ENCODE results near the gene PDE12. TPM values are rescaled to one million over a fixed set of nuclear protein-coding genes. Genes with fewer than 3 reads are reported as not detected.

Gene PDE12
- total RNA-seq: 10 to 100 TPM; 19.4 to 42.3 (median 28.5) TPM
- 10 to 100 TPM in 1 of 3 donors, 1 to 10 TPM in 2; 3.0 to 25.1 (median 3.4) TPM for polyA plus RNA-seq
- long read RNA-seq, donor 1, full-length matches to known transcripts: 4 of 290 reads
- long read RNA-seq, donor 1, partial matches to known transcripts: 286 of 290 reads
- long read RNA-seq, donor 1, other reads (novel, unspliced or antisense): 0 of 290 reads
- long read RNA-seq, donor 2, full-length matches to known transcripts: 10 of 187 reads
- long read RNA-seq, donor 2, partial matches to known transcripts: 177 of 187 reads
- long read RNA-seq, donor 2, other reads (novel, unspliced or antisense): 0 of 187 reads
- long read RNA-seq, donor 3, full-length matches to known transcripts: 5 of 263 reads
- long read RNA-seq, donor 3, partial matches to known transcripts: 47 of 263 reads
- long read RNA-seq, donor 3, other reads (novel, unspliced or antisense): 211 of 263 reads
- long read RNA-seq, donor 4, full-length matches to known transcripts: 9 of 10 reads
- long read RNA-seq, donor 4, partial matches to known transcripts: 0 of 10 reads
- long read RNA-seq, donor 4, other reads (novel, unspliced or antisense): 1 of 10 reads
- long read RNA-seq, donor 5, full-length matches to known transcripts: 87 of 87 reads
- long read RNA-seq, donor 5, partial matches to known transcripts: 0 of 87 reads
- long read RNA-seq, donor 5, other reads (novel, unspliced or antisense): 0 of 87 reads
- long read RNA-seq, donor 6, full-length matches to known transcripts: 7 of 8 reads
- long read RNA-seq, donor 6, partial matches to known transcripts: 0 of 8 reads
- long read RNA-seq, donor 6, other reads (novel, unspliced or antisense): 1 of 8 reads
- long read RNA-seq, donor 7, full-length matches to known transcripts: 4 of 4 reads
- long read RNA-seq, donor 7, partial matches to known transcripts: 0 of 4 reads
- long read RNA-seq, donor 7, other reads (novel, unspliced or antisense): 0 of 4 reads
- long read RNA-seq, donor 8, full-length matches to known transcripts: 11 of 11 reads
- long read RNA-seq, donor 8, partial matches to known transcripts: 0 of 11 reads
- long read RNA-seq, donor 8, other reads (novel, unspliced or antisense): 0 of 11 reads
- long read RNA-seq, donor 9, full-length matches to known transcripts: 8 of 237 reads
- long read RNA-seq, donor 9, partial matches to known transcripts: 48 of 237 reads
- long read RNA-seq, donor 9, other reads (novel, unspliced or antisense): 181 of 237 reads
- long read RNA-seq, donor 10, full-length matches to known transcripts: 6 of 6 reads
- long read RNA-seq, donor 10, partial matches to known transcripts: 0 of 6 reads
- long read RNA-seq, donor 10, other reads (novel, unspliced or antisense): 0 of 6 reads

- Histone ChIP-seq H3K4me3 (peak within 1 kb of the TSS; percentile 30 to 99 (median 89)), H3K9me3 (replicated peaks in 1 of 3) (no peaks in the 10 kb centered on the region), H3K4me1 (replicated peaks in 1 of 2) (peaks cover 14 to 41% of the 10 kb centered on the region in 2 donors), H3K36me3 (replicated peaks in 1 of 2) (peaks cover 0 to 19% of the 10 kb centered on the region in 2 donors), H3K27ac (peak within 1 kb of the TSS; percentile 85 to 97 (median 95)), H3K27me3 (no peaks in the 10 kb centered on the region)
- DNase-seq: peak; percentile 86 to 95 (median 92)
- intact Hi-C loops (cut with DNase I): loop anchor here (5.0 kb wide), 2 partner anchors 36 to 41 kb away; partner anchors contain the start of gene ARF4 (in 1 of the 2)
- TF ChIP-seq CTCF (IDR thresholded peaks at IDR 0.05) (no peak), POLR2A (IDR thresholded peaks at IDR 0.05) (peak; percentile 90 to 93)
- 0 to 2% (median 1%) methylated on average over 28 to 54 of the region's 54 CpGs for WGBS, 4 donors
Observed at GRCh38 chr3:57555738-57556458, at the start of gene PDE12. Gene PDE12 (plus strand): TSS chr3:57556274. CDS start chr3:57556380, 106 bp downstream.

DNA sequence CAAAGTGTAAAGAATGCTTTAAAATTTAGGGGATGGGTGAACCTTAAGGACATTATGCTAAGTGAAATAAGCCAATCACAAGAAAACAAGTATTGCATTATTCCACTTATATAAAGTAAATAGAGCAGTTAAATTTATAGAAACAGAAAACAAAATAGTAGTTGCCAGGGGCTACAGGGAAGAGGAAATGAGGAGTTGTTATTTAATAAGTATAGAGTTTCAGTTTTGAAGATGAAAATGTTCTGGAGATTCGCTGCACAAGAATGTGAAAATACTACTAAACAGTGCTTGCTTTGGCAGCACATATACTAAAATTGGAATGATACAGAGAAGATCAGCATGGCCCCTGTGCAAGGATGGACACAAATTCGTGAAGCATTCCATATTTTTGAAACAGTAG, 43.9 kb upstream of the PDE12 start:
- no peak for DNase-seq
- 43 to 65% (median 56%) methylated on average over 2 of the region's 2 CpGs for WGBS, 4 donors
- intact Hi-C loops (cut with DNase I): no loop called here
- Histone ChIP-seq H3K36me3 (replicated peaks in 1 of 2) (no peaks in the 10 kb centered on the region), H3K27me3 (no peaks in the 10 kb centered on the region), H3K9me3 (replicated peaks in 1 of 3) (no peaks in the 10 kb centered on the region), H3K27ac (no peak overlapping the region), H3K4me3 (no peak overlapping the region), H3K4me1 (replicated peaks in 1 of 2) (no peaks in the 10 kb centered on the region)
- no peak for TF ChIP-seq CTCF (IDR thresholded peaks at IDR 0.05)
- TF ChIP-seq POLR2A (IDR thresholded peaks at IDR 0.05): no peak

DNA sequence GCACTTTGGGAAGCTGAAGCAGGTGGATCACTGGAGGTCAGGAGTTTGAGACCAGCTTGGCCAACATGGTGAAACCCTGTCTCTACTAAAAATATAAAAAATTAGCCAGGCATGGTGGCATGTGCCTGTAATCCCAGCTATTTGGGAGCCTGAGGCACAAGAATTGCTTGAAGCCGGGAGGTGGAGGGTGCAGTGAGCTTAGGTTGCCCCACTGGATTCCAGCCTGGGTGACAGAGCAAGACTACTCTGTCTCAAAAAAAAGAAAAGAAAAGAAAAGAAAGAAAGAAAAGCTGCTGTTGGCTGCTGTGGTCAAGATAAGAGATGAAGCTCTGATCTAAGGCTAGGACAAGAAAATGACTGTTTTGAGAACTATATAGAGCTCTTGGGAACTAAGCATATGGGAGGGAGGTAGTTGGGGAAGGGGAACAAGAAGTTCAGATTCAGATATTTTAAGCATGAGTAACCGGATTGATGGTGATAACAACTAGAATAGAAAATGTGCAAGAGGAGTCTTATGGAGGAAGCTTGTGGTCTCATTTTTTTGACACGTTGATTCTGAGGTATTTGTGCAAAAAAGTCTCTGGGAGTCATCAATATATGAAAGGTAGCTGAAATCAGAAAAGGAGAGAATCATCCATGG, 37.7 kb upstream of the PDE12 start:
- WGBS, 4 donors: 58 to 68% (median 64%) methylated on average over 3 of the region's 3 CpGs
- no peaks in the 10 kb centered on the region for H3K27me3 ChIP-seq
- no peaks in the 10 kb centered on the region for H3K36me3 ChIP-seq (replicated peaks in 1 of 2)
- no peaks in the 10 kb centered on the region for H3K9me3 ChIP-seq (replicated peaks in 1 of 3)
- intact Hi-C loops (cut with DNase I): no loop called here
- H3K4me3 ChIP-seq: no peak overlapping the region
- no peaks in the 10 kb centered on the region for H3K4me1 ChIP-seq (replicated peaks in 1 of 2)
- TF ChIP-seq CTCF (IDR thresholded peaks at IDR 0.05) (no peak), POLR2A (IDR thresholded peaks at IDR 0.05) (no peak)
- no peak for DNase-seq
- no peak overlapping the region for H3K27ac ChIP-seq

Measured in adrenal gland (tissue), 19 donors.